Ishikawa (cell line): ENCODE results near the gene THRB.

Source experiments
- CEBPB ChIP-seq: IDR thresholded peaks from 2 replicates; pipeline ENCODE4 v1.6.1; 2012
- EP300 ChIP-seq: IDR thresholded peaks from 2 replicates; pipeline ENCODE4 v1.6.1; 2012; ENCODE audit warnings: borderline replicate concordance
- NFIC ChIP-seq: IDR thresholded peaks from 2 replicates; pipeline ENCODE4 v1.6.1; 2012
- RAD21 ChIP-seq: IDR thresholded peaks from 2 replicates; pipeline ENCODE4 v1.6.1; 2012; ENCODE audit warnings: low read depth
- REST ChIP-seq: IDR thresholded peaks from 2 replicates; pipeline ENCODE4 v1.6.1; 2012; ENCODE audit warnings: low read depth, mild to moderate bottlenecking
- TAF1 ChIP-seq: IDR thresholded peaks from 2 replicates; pipeline ENCODE4 v1.6.1; 2012; ENCODE audit warnings: low read depth, mild to moderate bottlenecking
- TCF12 ChIP-seq: IDR thresholded peaks from 2 replicates; pipeline ENCODE4 v1.6.1; 2012; ENCODE audit warnings: low read depth
- TF ChIP-seq, protein P1 (sequence below): IDR thresholded peaks from 2 replicates; pipeline ENCODE4 v1.6.1; 2012

DNA sequence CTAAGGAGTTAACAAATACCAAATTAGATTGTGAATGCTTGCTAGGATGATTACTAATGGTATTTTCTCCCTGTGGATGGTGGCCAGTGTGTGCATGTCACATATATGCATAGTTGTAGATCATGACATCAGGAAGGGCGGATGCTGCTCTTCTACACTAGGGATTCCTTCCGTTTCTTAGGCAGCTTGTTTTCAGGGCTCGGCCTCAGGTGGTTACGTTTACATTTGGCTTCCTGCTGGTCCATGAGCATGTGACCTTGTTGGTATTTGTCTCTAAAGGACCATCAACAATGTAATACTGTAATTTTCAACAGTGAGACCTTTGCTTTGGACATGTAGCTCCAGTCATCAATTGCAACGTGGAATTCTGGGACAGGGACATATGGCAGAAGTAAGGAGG is 328.1 kb downstream of the THRB start:
- no peak for TF ChIP-seq NFIC
- TF ChIP-seq REST = no peak
- TF ChIP-seq, protein P1, sequence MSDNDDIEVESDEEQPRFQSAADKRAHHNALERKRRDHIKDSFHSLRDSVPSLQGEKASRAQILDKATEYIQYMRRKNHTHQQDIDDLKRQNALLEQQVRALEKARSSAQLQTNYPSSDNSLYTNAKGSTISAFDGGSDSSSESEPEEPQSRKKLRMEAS = no peak
- TF ChIP-seq RAD21 = no peak
- TF ChIP-seq TAF1 = no peak
- TF ChIP-seq TCF12 = no peak
- no peak for TF ChIP-seq CEBPB
- no peak for TF ChIP-seq EP300
